ENCODE results near the gene RAD51.

DNA sequence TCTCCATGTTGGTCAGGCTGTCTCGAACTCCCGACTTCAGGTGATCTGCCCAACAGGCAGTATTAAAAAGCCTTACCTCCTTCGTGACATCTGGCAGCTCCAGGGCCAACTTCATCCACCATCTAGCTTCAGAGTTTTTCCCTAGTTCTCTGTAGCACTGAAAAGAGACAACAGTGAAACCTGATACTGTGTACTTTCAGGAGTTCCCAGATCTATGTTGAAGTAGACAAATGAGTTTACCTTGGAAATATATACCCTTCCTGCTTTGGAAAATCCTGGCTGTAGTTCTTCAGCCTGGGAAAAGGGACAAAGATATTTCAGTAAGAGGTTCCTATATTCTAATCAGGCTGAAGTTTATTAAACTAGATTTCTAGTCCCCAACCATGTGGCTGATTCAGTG is 42.1 kb downstream of the RAD51 start:
- TF ChIP-seq EZH2 (IDR thresholded peaks at IDR 0.05; ENCODE audit: borderline replicate concordance, low read depth, low read length, severe bottlenecking) (no peak), FOS (IDR thresholded peaks at IDR 0.05; ENCODE audit: borderline replicate concordance, insufficient read depth, low read length) (no peak), POLR2A (IDR thresholded peaks at IDR 0.05; ENCODE audit: low read depth, low read length) (no peak), JUN (IDR thresholded peaks at IDR 0.05; ENCODE audit: borderline replicate concordance, insufficient read depth, insufficient read length, low read depth) (no peak), POLR2AphosphoS5 (IDR thresholded peaks at IDR 0.05; ENCODE audit: insufficient read depth, low read depth, low read length) (no peak), GATA2 (IDR thresholded peaks at IDR 0.05; ENCODE audit: insufficient read depth, insufficient read length, low read depth, low read length) (no peak), MYC (IDR thresholded peaks at IDR 0.05; ENCODE audit: low read depth, low read length) (no peak)
- TF ChIP-seq, protein P1, sequence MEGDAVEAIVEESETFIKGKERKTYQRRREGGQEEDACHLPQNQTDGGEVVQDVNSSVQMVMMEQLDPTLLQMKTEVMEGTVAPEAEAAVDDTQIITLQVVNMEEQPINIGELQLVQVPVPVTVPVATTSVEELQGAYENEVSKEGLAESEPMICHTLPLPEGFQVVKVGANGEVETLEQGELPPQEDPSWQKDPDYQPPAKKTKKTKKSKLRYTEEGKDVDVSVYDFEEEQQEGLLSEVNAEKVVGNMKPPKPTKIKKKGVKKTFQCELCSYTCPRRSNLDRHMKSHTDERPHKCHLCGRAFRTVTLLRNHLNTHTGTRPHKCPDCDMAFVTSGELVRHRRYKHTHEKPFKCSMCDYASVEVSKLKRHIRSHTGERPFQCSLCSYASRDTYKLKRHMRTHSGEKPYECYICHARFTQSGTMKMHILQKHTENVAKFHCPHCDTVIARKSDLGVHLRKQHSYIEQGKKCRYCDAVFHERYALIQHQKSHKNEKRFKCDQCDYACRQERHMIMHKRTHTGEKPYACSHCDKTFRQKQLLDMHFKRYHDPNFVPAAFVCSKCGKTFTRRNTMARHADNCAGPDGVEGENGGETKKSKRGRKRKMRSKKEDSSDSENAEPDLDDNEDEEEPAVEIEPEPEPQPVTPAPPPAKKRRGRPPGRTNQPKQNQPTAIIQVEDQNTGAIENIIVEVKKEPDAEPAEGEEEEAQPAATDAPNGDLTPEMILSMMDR (IDR thresholded peaks at IDR 0.05; ENCODE audit: extremely low read depth in 1 of 2, insufficient read depth in 1 of 2, low read depth in 1 of 2, low read length in 2 of 2) = no peak
- TF ChIP-seq, protein P2, sequence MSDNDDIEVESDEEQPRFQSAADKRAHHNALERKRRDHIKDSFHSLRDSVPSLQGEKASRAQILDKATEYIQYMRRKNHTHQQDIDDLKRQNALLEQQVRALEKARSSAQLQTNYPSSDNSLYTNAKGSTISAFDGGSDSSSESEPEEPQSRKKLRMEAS (IDR thresholded peaks at IDR 0.05; ENCODE audit: insufficient read depth, insufficient read length) = no peak
